Chondrocyte (in vitro differentiated cells): Measurements from ENCODE around the gene ASF1A. TPM values are rescaled to one million over a fixed set of nuclear protein-coding genes. Genes with fewer than 3 reads are reported as not detected.

Experiments used
- DNase-seq: peaks from one replicate; pipeline ENCODE4 v3.0.0; 2021; ENCODE audit warnings: mixed read lengths, low spot score
- H3K27ac Mint-ChIP-seq: one replicate; pipeline ENCODE4 v1.8.0; 2021; ENCODE audit warnings: mild to moderate bottlenecking, moderate library complexity, mixed read lengths; ENCODE audit not compliant: unreplicated experiment
- H3K27me3 Mint-ChIP-seq: 2 replicates; pipeline ENCODE4 v1.8.0; 2021; ENCODE audit warnings: low read depth, mixed read lengths
- H3K36me3 Mint-ChIP-seq: 2 replicates; pipeline ENCODE4 v1.8.0; 2021; ENCODE audit warnings: low read depth, mixed read lengths
- H3K4me1 Mint-ChIP-seq: 2 replicates; pipeline ENCODE4 v1.8.0; 2021; ENCODE audit warnings: low read depth, mild to moderate bottlenecking, mixed read lengths
- H3K4me3 Mint-ChIP-seq: one replicate; pipeline ENCODE4 v1.8.0; 2021; ENCODE audit warnings: mild to moderate bottlenecking, moderate library complexity, mixed read lengths; ENCODE audit not compliant: unreplicated experiment
- H3K9me3 Mint-ChIP-seq: 2 replicates; pipeline ENCODE4 v1.8.0; 2021; ENCODE audit warnings: low read depth, mixed read lengths
- CTCF ChIP-seq: fragments of 200-600 bp; sonication (generic); IDR thresholded peaks from 2 replicates; pipeline ENCODE4 v1.5.0; 2021; ENCODE audit warnings: antibody characterized with exemption, mild to moderate bottlenecking, moderate library complexity
- total RNA-seq: library from RNA; stranded (reverse); gene quantifications from 3 replicates; pipeline ENCODE4 v1.2.1, GENCODE V29; 2021

Gene ASF1A
- total RNA-seq, 1 donor from 2014 or later, result 18.7 TPM

GRCh38 chr6:118940770-118941169 is 46.8 kb downstream of the ASF1A start:
- H3K27me3 Mint-ChIP-seq, result no peaks in the 10 kb centered on the region
- H3K36me3 Mint-ChIP-seq, result peaks cover 4% of the 10 kb centered on the region
- peaks cover 22% of the 10 kb centered on the region for H3K9me3 Mint-ChIP-seq
- no peak overlapping the region for H3K27ac Mint-ChIP-seq
- no peak for DNase-seq
- no peak overlapping the region for H3K4me3 Mint-ChIP-seq
- H3K4me1 Mint-ChIP-seq, result peaks cover 2% of the 10 kb centered on the region
- TF ChIP-seq CTCF, result no peak

GRCh38 chr6:118945217-118945616 is 51.3 kb downstream of the ASF1A start:
- H3K4me3 Mint-ChIP-seq, result no peak overlapping the region
- DNase-seq, result no peak
- H3K4me1 Mint-ChIP-seq, result no peaks in the 10 kb centered on the region
- H3K27ac Mint-ChIP-seq, result no peak overlapping the region
- TF ChIP-seq CTCF, result no peak
- H3K9me3 Mint-ChIP-seq, result peaks cover 41% of the 10 kb centered on the region
- peaks cover 4% of the 10 kb centered on the region for H3K36me3 Mint-ChIP-seq
- no peaks in the 10 kb centered on the region for H3K27me3 Mint-ChIP-seq

- no peak for TF ChIP-seq CTCF
- Mint-ChIP-seq H3K4me3 (no peak overlapping the region), H3K27ac (no peak overlapping the region), H3K36me3 (no peaks in the 10 kb centered on the region), H3K27me3 (no peaks in the 10 kb centered on the region), H3K4me1 (no peaks in the 10 kb centered on the region), H3K9me3 (peaks cover 5% of the 10 kb centered on the region)
- no peak for DNase-seq
Measured at GRCh38 chr6:118952683-118953082, 58.7 kb downstream of the ASF1A start.

- no peak for TF ChIP-seq CTCF
- no peak for DNase-seq
- no peak overlapping the region for H3K4me3 Mint-ChIP-seq
- H3K4me1 Mint-ChIP-seq, result no peaks in the 10 kb centered on the region
- H3K36me3 Mint-ChIP-seq, result no peaks in the 10 kb centered on the region
- no peaks in the 10 kb centered on the region for H3K27me3 Mint-ChIP-seq
- no peak overlapping the region for H3K27ac Mint-ChIP-seq
- peaks cover 5% of the 10 kb centered on the region for H3K9me3 Mint-ChIP-seq
Measured at GRCh38 chr6:118953391-118953790, 59.4 kb downstream of the ASF1A start.

Other genes starting within 250 kb of the ASF1A start
- 9.6 to 11.1 TPM (median 10.4 TPM) in 3 replicates for gene CEP85L, start 242.6 kb upstream of the ASF1A start, total RNA-seq
- gene MCM9, start 41.0 kb downstream of the ASF1A start, total RNA-seq, result 9.9 to 14.1 TPM (median 11.1 TPM) in 3 replicates
- gene FAM184A, start 184.5 kb downstream of the ASF1A start, total RNA-seq, result 0.52 to 0.68 TPM (median 0.56 TPM) in 3 replicates